ENCODE results near the gene EMD. TPM values are rescaled to one million over a fixed set of nuclear protein-coding genes. Genes with fewer than 3 reads are reported as not detected.

EMD gene
- total RNA-seq, 1 donor: 39.3 TPM

GRCh38 chrX:154362085-154362742, 16.9 kb upstream of the EMD start:
- Histone ChIP-seq H3K27me3 (ENCODE audit: insufficient read depth, low read length) (no peaks in the 10 kb centered on the region), H3K4me1 (ENCODE audit: insufficient read depth, low read length) (peaks cover 23% of the 10 kb centered on the region), H3K9me3 (ENCODE audit: low read depth, low read length) (no peaks in the 10 kb centered on the region), H3K4me3 (ENCODE audit: low read length) (no peak overlapping the region)

DNA sequence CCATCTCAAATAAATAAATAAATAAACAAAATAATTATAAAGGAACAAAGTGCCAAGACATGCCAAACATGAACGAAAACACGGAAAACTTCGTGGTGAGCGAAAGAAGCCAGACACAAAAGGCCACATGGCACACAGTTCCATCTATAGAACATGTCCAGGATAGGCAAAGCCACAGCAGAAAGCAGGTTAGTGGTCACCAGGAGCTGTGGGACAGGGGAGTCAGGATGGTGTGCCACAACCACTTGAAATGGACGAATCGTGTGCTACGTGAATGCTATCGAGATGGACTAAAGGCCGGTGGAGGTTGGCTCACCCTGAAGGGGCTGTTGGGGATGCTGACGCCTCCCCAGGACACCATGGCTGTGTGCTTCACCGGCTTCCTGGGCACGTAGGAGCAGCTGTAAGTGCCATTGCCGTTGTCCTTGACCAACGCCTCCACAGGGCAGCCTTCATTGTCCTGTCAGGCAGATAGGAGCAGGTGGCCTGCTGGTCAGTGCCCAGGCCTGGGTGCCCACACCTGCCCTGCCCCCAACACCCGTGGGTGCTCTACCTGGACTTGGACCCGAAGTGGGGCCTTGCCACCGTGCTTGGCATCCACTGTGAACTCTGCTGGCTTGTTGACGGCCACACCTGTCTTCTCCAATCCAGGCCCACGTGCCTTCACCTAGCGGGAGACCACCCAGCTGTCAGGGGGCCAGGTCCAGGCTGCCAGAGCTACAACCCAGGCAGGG, 15.2 kb upstream of the EMD start:
- Histone ChIP-seq H3K27me3 (ENCODE audit: insufficient read depth, low read length) (no peaks in the 10 kb centered on the region), H3K9me3 (ENCODE audit: low read depth, low read length) (no peaks in the 10 kb centered on the region), H3K4me1 (ENCODE audit: insufficient read depth, low read length) (peaks cover 30% of the 10 kb centered on the region), H3K4me3 (ENCODE audit: low read length) (no peak overlapping the region)

GRCh38 chrX:154365052-154365600, 14.0 kb upstream of the EMD start:
- peaks cover 30% of the 10 kb centered on the region for H3K4me1 ChIP-seq (ENCODE audit: insufficient read depth, low read length)
- H3K4me3 ChIP-seq (ENCODE audit: low read length): no peak overlapping the region

GRCh38 chrX:154365997-154366665, 13.0 kb upstream of the EMD start:
- Histone ChIP-seq H3K4me3 (ENCODE audit: low read length) (no peak overlapping the region), H3K4me1 (ENCODE audit: insufficient read depth, low read length) (peaks cover 30% of the 10 kb centered on the region), H3K27me3 (ENCODE audit: insufficient read depth, low read length) (no peaks in the 10 kb centered on the region), H3K9me3 (ENCODE audit: low read depth, low read length) (no peaks in the 10 kb centered on the region)

More at GRCh38 chrX:154365052-154365600, 14.0 kb upstream of the EMD start:
- H3K9me3 ChIP-seq (ENCODE audit: low read depth, low read length): no peaks in the 10 kb centered on the region
- H3K27me3 ChIP-seq (ENCODE audit: insufficient read depth, low read length): no peaks in the 10 kb centered on the region

- Histone ChIP-seq H3K4me3 (ENCODE audit: low read length) (no peak overlapping the region), H3K9me3 (ENCODE audit: low read depth, low read length) (no peaks in the 10 kb centered on the region), H3K4me1 (ENCODE audit: insufficient read depth, low read length) (peaks cover 27% of the 10 kb centered on the region)
These were observed 12.4 kb upstream of the EMD start for GRCh38 chrX:154366666-154367055.

GRCh38 chrX:154367474-154368308, 11.4 kb upstream of the EMD start:
- Histone ChIP-seq H3K27me3 (ENCODE audit: insufficient read depth, low read length) (no peaks in the 10 kb centered on the region), H3K9me3 (ENCODE audit: low read depth, low read length) (no peaks in the 10 kb centered on the region), H3K4me1 (ENCODE audit: insufficient read depth, low read length) (peaks cover 30% of the 10 kb centered on the region), H3K4me3 (ENCODE audit: low read length) (peak overlapping the region; percentile 18)

More at GRCh38 chrX:154366666-154367055, 12.4 kb upstream of the EMD start:
- H3K27me3 ChIP-seq (ENCODE audit: insufficient read depth, low read length): no peaks in the 10 kb centered on the region

- H3K27me3 ChIP-seq (ENCODE audit: insufficient read depth, low read length): no peaks in the 10 kb centered on the region
- peaks cover 41% of the 10 kb centered on the region for H3K4me1 ChIP-seq (ENCODE audit: insufficient read depth, low read length)
- peak overlapping the region; percentile 71 for H3K4me3 ChIP-seq (ENCODE audit: low read length)
- no peaks in the 10 kb centered on the region for H3K9me3 ChIP-seq (ENCODE audit: low read depth, low read length)
These were observed 10.3 kb upstream of the EMD start for GRCh38 chrX:154368630-154369448.

- peak overlapping the region; percentile 71 for H3K4me3 ChIP-seq (ENCODE audit: low read length)
- peaks cover 45% of the 10 kb centered on the region for H3K4me1 ChIP-seq (ENCODE audit: insufficient read depth, low read length)
- H3K9me3 ChIP-seq (ENCODE audit: low read depth, low read length): no peaks in the 10 kb centered on the region
- no peaks in the 10 kb centered on the region for H3K27me3 ChIP-seq (ENCODE audit: insufficient read depth, low read length)
These were observed 9.4 kb upstream of the EMD start for GRCh38 chrX:154369449-154370299.

DNA sequence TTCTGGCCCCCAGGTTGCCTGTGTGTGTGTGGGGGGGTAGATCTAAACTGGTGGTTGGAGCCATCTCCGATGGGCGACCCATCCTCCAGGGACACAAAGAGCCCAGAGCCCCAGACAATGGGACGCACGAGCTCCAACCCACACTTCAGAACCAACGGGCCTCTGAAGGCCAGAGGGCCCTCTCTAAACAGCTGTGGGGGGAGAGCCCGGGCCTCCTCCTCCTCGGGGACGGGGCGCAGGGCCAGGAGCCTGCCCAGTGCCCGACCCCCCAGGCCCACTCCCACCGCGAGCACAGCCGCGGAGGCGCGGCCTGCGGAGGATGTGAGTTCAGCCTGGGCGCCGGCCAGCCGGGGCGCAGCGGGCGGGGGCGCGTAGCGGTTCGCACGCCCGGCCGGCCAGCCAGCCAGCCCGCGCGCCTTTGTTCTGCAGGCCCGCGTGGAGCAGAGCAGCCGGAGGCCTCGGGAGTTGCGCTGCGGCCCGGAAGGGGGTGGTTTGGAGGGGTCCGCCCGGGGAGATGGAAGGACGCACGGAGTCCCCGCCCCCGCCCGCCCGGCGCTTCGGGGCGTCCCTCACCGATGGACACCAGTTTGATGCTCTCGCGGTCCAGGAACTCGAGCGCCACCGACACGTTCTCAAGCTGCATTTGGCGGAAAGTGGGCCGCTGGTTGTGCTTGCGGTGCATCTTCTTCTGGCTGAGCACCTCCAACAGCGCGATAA, 8.6 kb upstream of the EMD start:
- Histone ChIP-seq H3K4me3 (ENCODE audit: low read length) (peak overlapping the region; percentile 71), H3K27me3 (ENCODE audit: insufficient read depth, low read length) (no peaks in the 10 kb centered on the region), H3K9me3 (ENCODE audit: low read depth, low read length) (no peaks in the 10 kb centered on the region), H3K4me1 (ENCODE audit: insufficient read depth, low read length) (peaks cover 50% of the 10 kb centered on the region)

- H3K9me3 ChIP-seq (ENCODE audit: low read depth, low read length): no peaks in the 10 kb centered on the region
- no peaks in the 10 kb centered on the region for H3K27me3 ChIP-seq (ENCODE audit: insufficient read depth, low read length)
- peak overlapping the region; percentile 71 for H3K4me3 ChIP-seq (ENCODE audit: low read length)
- peaks cover 50% of the 10 kb centered on the region for H3K4me1 ChIP-seq (ENCODE audit: insufficient read depth, low read length)
These were observed 7.9 kb upstream of the EMD start for GRCh38 chrX:154371017-154371788.

DNA sequence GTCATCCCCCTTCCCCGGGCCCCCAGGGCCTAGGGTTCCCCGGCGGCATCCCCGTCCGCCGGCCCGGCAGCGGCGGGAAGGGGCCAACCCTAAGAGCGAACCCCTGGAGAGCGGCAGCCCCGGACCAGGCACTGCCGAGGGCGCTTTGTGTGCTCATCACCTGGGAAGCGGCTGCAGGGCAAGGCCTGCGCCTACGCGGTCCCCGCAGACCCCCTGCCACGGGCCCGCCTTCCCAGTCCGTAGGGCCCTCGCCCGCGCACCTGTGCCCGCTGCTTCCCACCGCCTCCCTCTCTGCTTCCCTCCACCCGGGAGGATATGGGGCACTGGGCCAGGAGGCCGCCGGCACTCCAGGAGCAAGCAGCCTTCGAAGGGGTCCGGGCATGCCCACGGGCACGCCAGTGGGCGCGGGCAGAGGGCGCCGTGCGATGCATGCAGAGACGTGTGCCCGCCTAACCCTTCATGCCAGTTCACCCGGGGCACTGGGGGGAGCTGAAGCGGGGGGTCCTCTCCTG, 7.2 kb upstream of the EMD start:
- Histone ChIP-seq H3K4me3 (ENCODE audit: low read length) (peak overlapping the region; percentile 37), H3K4me1 (ENCODE audit: insufficient read depth, low read length) (peaks cover 45% of the 10 kb centered on the region), H3K27me3 (ENCODE audit: insufficient read depth, low read length) (no peaks in the 10 kb centered on the region), H3K9me3 (ENCODE audit: low read depth, low read length) (no peaks in the 10 kb centered on the region)

- H3K4me1 ChIP-seq (ENCODE audit: insufficient read depth, low read length): peaks cover 42% of the 10 kb centered on the region
- H3K9me3 ChIP-seq (ENCODE audit: low read depth, low read length): no peaks in the 10 kb centered on the region
- no peaks in the 10 kb centered on the region for H3K27me3 ChIP-seq (ENCODE audit: insufficient read depth, low read length)
- H3K4me3 ChIP-seq (ENCODE audit: low read length): no peak overlapping the region
These were observed 6.5 kb upstream of the EMD start for GRCh38 chrX:154372612-154373022.
